ENCODE measurements around the gene IQCK.
"Not testable (repeated sequence)": the region's sequence is repeated elsewhere in the genome, so short reads cannot be mapped to it uniquely, and the experiment has no call there.

The IQCK gene

GRCh38 chr16:19757026-19757425, 39.0 kb downstream of the IQCK start:
- no peak for DNase-seq (ENCODE audit: low spot score)
- FAIRE-seq = no peak

- no peak for DNase-seq (ENCODE audit: low spot score)
- no peak for FAIRE-seq
Observed at GRCh38 chr16:19757762-19758595, 39.9 kb downstream of the IQCK start.

GRCh38 chr16:19760356-19761060, 42.4 kb downstream of the IQCK start:
- no peak for FAIRE-seq

GRCh38 chr16:19765860-19766553, 47.9 kb downstream of the IQCK start:
- FAIRE-seq = no peak
- no peak for DNase-seq (ENCODE audit: low spot score)

More at GRCh38 chr16:19760356-19761060, 42.4 kb downstream of the IQCK start:
- DNase-seq (ENCODE audit: low spot score) = no peak

GRCh38 chr16:19766554-19766884, 48.4 kb downstream of the IQCK start:
- FAIRE-seq (no peak), DNase-seq (ENCODE audit: low spot score) (no peak)

- DNase-seq (ENCODE audit: low spot score) (no peak), FAIRE-seq (no peak)
Observed at GRCh38 chr16:19766988-19767387, 48.9 kb downstream of the IQCK start.

GRCh38 chr16:19767497-19767896, 49.4 kb downstream of the IQCK start:
- no peak for FAIRE-seq
- no peak for DNase-seq (ENCODE audit: low spot score)

GRCh38 chr16:19769239-19769638, 51.2 kb downstream of the IQCK start:
- FAIRE-seq (no peak), DNase-seq (ENCODE audit: low spot score) (no peak)

GRCh38 chr16:19771040-19771439, 53.0 kb downstream of the IQCK start:
- no peak for FAIRE-seq
- DNase-seq (ENCODE audit: low spot score) = no peak

- DNase-seq (ENCODE audit: low spot score) = no peak
- no peak for FAIRE-seq
Observed at GRCh38 chr16:19771796-19772195, 53.7 kb downstream of the IQCK start.

GRCh38 chr16:19774024-19774423, 56.0 kb downstream of the IQCK start:
- no peak for FAIRE-seq
- no peak for DNase-seq (ENCODE audit: low spot score)

- DNase-seq (ENCODE audit: low spot score) (no peak), FAIRE-seq (no peak)
Observed at GRCh38 chr16:19776147-19776546, 58.1 kb downstream of the IQCK start.

- FAIRE-seq (no peak), DNase-seq (ENCODE audit: low spot score) (no peak)
Observed at GRCh38 chr16:19776565-19776964, 58.5 kb downstream of the IQCK start.

- FAIRE-seq (no peak), DNase-seq (ENCODE audit: low spot score) (no peak)
Observed at GRCh38 chr16:19780321-19780720, 62.2 kb downstream of the IQCK start.

GRCh38 chr16:19781226-19781625, 63.2 kb downstream of the IQCK start:
- no peak for DNase-seq (ENCODE audit: low spot score)
- no peak for FAIRE-seq

GRCh38 chr16:19783363-19784182, 65.5 kb downstream of the IQCK start:
- no peak for FAIRE-seq

GRCh38 chr16:19784183-19784736, 66.2 kb downstream of the IQCK start:
- no peak for DNase-seq (ENCODE audit: low spot score)
- no peak for FAIRE-seq

More at GRCh38 chr16:19783363-19784182, 65.5 kb downstream of the IQCK start:
- no peak for DNase-seq (ENCODE audit: low spot score)

- FAIRE-seq = no peak
- DNase-seq (ENCODE audit: low spot score) = no peak
Observed at GRCh38 chr16:19785081-19785480, 67.0 kb downstream of the IQCK start.

- FAIRE-seq (no peak), DNase-seq (ENCODE audit: low spot score) (no peak)
Observed at GRCh38 chr16:19785512-19786130, 67.5 kb downstream of the IQCK start.

GRCh38 chr16:19801369-19801768, 83.3 kb downstream of the IQCK start:
- DNase-seq (ENCODE audit: low spot score); FAIRE-seq: not testable (repeated sequence)
